Mucosa of rectum (tissue), 2 donors: ENCODE data around the gene PSIP1.
A peak's percentile ranks its signal among the peaks of the same experiment; 100 is the strongest.
"Not testable (repeated sequence)": the region's sequence is repeated elsewhere in the genome, so short reads cannot be mapped to it uniquely, and the experiment has no call there.

ENCODE experiments used
- H3K27ac ChIP-seq, 2 donors: one replicate each; pipeline ENCODE4 v1.7.0; 2013; ENCODE audit warnings: inconsistent platforms in 2 of 2, low read depth in 2 of 2, low read length in 2 of 2
- H3K27me3 ChIP-seq, 2 donors: one replicate each; pipeline ENCODE4 v1.7.0; 2013; ENCODE audit warnings: low read length in 2 of 2; ENCODE audit not compliant: control insufficient read depth in 2 of 2, insufficient read depth in 2 of 2
- H3K36me3 ChIP-seq, 2 donors: one replicate each; pipeline ENCODE4 v1.7.0; 2013; ENCODE audit warnings: low read length in 2 of 2; ENCODE audit not compliant: control insufficient read depth in 2 of 2, insufficient read depth in 2 of 2
- H3K4me1 ChIP-seq, 2 donors: one replicate each; pipeline ENCODE4 v1.7.0; 2013; ENCODE audit warnings: low read length in 2 of 2, mild to moderate bottlenecking in 1 of 2; ENCODE audit not compliant: control insufficient read depth in 2 of 2, insufficient read depth in 2 of 2
- H3K4me3 ChIP-seq, 2 donors: one replicate each; pipeline ENCODE4 v1.7.0; 2013; ENCODE audit warnings: low read length in 2 of 2
- H3K9ac ChIP-seq, 2 donors: one replicate each; pipeline ENCODE4 v1.7.0; 2013; ENCODE audit warnings: low read length in 2 of 2, low read depth in 1 of 2, mild to moderate bottlenecking in 1 of 2
- H3K9me3 ChIP-seq, 2 donors: one replicate each; pipeline ENCODE4 v1.7.0; 2013; ENCODE audit warnings: low read length in 2 of 2; ENCODE audit not compliant: control insufficient read depth in 2 of 2
- donor health status: healthy.
- donor health status: Normal muscosa, but diverticular disease.

PSIP1 gene

GRCh38 chr9:15438891-15439290, 71.9 kb downstream of the PSIP1 start:
- Histone ChIP-seq H3K27me3 (no peaks in the 10 kb centered on the region), H3K9me3 (no peaks in the 10 kb centered on the region), H3K27ac (no peak overlapping the region), H3K4me1 (no peaks in the 10 kb centered on the region), H3K4me3 (no peak overlapping the region), H3K9ac (no peak overlapping the region), H3K36me3 (peaks cover 26 to 29% of the 10 kb centered on the region in 2 donors)

- peaks cover 17 to 19% of the 10 kb centered on the region in 2 donors for H3K36me3 ChIP-seq
- no peak overlapping the region for H3K27ac ChIP-seq
These were observed 77.1 kb downstream of the PSIP1 start for GRCh38 chr9:15433661-15434060.

GRCh38 chr9:15433191-15433590, 77.6 kb downstream of the PSIP1 start:
- Histone ChIP-seq H3K36me3 (peaks cover 17 to 19% of the 10 kb centered on the region in 2 donors), H3K27ac (no peak overlapping the region), H3K9ac (no peak overlapping the region), H3K4me3 (no peak overlapping the region), H3K4me1 (peaks cover 7 to 16% of the 10 kb centered on the region in 2 donors), H3K9me3 (no peaks in the 10 kb centered on the region), H3K27me3 (no peaks in the 10 kb centered on the region)

More at GRCh38 chr9:15433661-15434060, 77.1 kb downstream of the PSIP1 start:
- H3K9me3 ChIP-seq, result no peaks in the 10 kb centered on the region
- H3K9ac ChIP-seq, result no peak overlapping the region
- H3K4me1 ChIP-seq, result peaks cover 7 to 16% of the 10 kb centered on the region in 2 donors
- no peak overlapping the region for H3K4me3 ChIP-seq
- H3K27me3 ChIP-seq, result no peaks in the 10 kb centered on the region

- Histone ChIP-seq H3K9me3 (no peaks in the 10 kb centered on the region), H3K4me1 (peaks cover 8 to 22% of the 10 kb centered on the region in 2 donors), H3K4me3 (peak overlapping the region; percentile 6 to 48), H3K27ac (peak overlapping the region; percentile 69 to 81), H3K27me3 (no peaks in the 10 kb centered on the region), H3K36me3 (peaks cover 18 to 19% of the 10 kb centered on the region in 2 donors), H3K9ac (peak overlapping the region in 1 of 2 donors; percentile 5)
These were observed 79.6 kb downstream of the PSIP1 start for GRCh38 chr9:15430920-15431844.

GRCh38 chr9:15427702-15428101, 83.1 kb downstream of the PSIP1 start:
- H3K9ac ChIP-seq, H3K9me3 ChIP-seq, H3K4me3 ChIP-seq, H3K27ac ChIP-seq, H3K27me3 ChIP-seq: not testable (repeated sequence)
- Histone ChIP-seq H3K36me3 (peaks cover 14% of the 10 kb centered on the region in 2 donors), H3K4me1 (peaks cover 16 to 28% of the 10 kb centered on the region in 2 donors)

- H3K36me3 ChIP-seq, result peaks cover 14% of the 10 kb centered on the region in 2 donors
- H3K4me1 ChIP-seq, result peaks cover 23 to 32% of the 10 kb centered on the region in 2 donors
- peak overlapping the region in 1 of 2 donors; percentile 4 for H3K4me3 ChIP-seq
- H3K9ac ChIP-seq, result no peak overlapping the region
- no peaks in the 10 kb centered on the region for H3K27me3 ChIP-seq
- H3K27ac ChIP-seq, result no peak overlapping the region
- no peaks in the 10 kb centered on the region for H3K9me3 ChIP-seq
These were observed 84.8 kb downstream of the PSIP1 start for GRCh38 chr9:15426019-15426418.

GRCh38 chr9:15423231-15423985, 87.4 kb downstream of the PSIP1 start:
- Histone ChIP-seq H3K36me3 (peaks cover 9 to 14% of the 10 kb centered on the region in 2 donors), H3K9ac (peak overlapping the region; percentile 94 to 96), H3K4me1 (peaks cover 19 to 20% of the 10 kb centered on the region in 2 donors), H3K9me3 (no peaks in the 10 kb centered on the region), H3K27ac (peak overlapping the region; percentile 86 to 93), H3K4me3 (peak overlapping the region; percentile 96 to 97), H3K27me3 (no peaks in the 10 kb centered on the region)

GRCh38 chr9:15422372-15423230, 88.2 kb downstream of the PSIP1 start, which contains the start of gene SNAPC3:
Gene SNAPC3, plus strand, starts transcription at chr9:15422876. Its CDS starts 4 bp downstream, at chr9:15422880.
- no peaks in the 10 kb centered on the region for H3K27me3 ChIP-seq
- no peaks in the 10 kb centered on the region for H3K9me3 ChIP-seq
- H3K27ac ChIP-seq, result peak within 1 kb of the TSS; percentile 93 to 95
- peak within 1 kb of the TSS; percentile 96 to 97 for H3K4me3 ChIP-seq
- peak within 1 kb of the TSS; percentile 95 to 96 for H3K9ac ChIP-seq
- peaks cover 9 to 14% of the 10 kb centered on the region in 2 donors for H3K36me3 ChIP-seq
- H3K4me1 ChIP-seq, result peaks cover 19 to 20% of the 10 kb centered on the region in 2 donors

- Histone ChIP-seq H3K4me1 (peaks cover 18 to 19% of the 10 kb centered on the region in 2 donors), H3K27me3 (no peaks in the 10 kb centered on the region), H3K4me3 (peak overlapping the region; percentile 79 to 96), H3K27ac (peak overlapping the region; percentile 93 to 95), H3K36me3 (peaks cover 9 to 14% of the 10 kb centered on the region in 2 donors), H3K9ac (peak overlapping the region; percentile 95 to 96), H3K9me3 (no peaks in the 10 kb centered on the region)
These were observed 88.8 kb downstream of the PSIP1 start for GRCh38 chr9:15421990-15422371.
